ENCODE measurements around the gene ADAM8.

Gene ADAM8

GRCh38 chr10:133212853-133213494 is 63.7 kb downstream of the ADAM8 start:
- no peak for DNase-seq (ENCODE audit: low read depth, low spot score)

All from ELF-1 (cell line).